K562 treated with DMSO at 1 percent for 4 hours (cell line): ENCODE data around the gene SAMD15. TPM values are rescaled to one million over a fixed set of nuclear protein-coding genes. Genes with fewer than 3 reads are reported as not detected.

Experiments
- total RNA-seq: library from RNA; unstranded; fragments of 300-600 nt; gene quantifications from 2 replicates; pipeline ENCODE4 v1.2.3, GENCODE V29; 2022; ENCODE audit not compliant: insufficient read depth

The SAMD15 gene
- not detected in 2 replicates for total RNA-seq

DNA sequence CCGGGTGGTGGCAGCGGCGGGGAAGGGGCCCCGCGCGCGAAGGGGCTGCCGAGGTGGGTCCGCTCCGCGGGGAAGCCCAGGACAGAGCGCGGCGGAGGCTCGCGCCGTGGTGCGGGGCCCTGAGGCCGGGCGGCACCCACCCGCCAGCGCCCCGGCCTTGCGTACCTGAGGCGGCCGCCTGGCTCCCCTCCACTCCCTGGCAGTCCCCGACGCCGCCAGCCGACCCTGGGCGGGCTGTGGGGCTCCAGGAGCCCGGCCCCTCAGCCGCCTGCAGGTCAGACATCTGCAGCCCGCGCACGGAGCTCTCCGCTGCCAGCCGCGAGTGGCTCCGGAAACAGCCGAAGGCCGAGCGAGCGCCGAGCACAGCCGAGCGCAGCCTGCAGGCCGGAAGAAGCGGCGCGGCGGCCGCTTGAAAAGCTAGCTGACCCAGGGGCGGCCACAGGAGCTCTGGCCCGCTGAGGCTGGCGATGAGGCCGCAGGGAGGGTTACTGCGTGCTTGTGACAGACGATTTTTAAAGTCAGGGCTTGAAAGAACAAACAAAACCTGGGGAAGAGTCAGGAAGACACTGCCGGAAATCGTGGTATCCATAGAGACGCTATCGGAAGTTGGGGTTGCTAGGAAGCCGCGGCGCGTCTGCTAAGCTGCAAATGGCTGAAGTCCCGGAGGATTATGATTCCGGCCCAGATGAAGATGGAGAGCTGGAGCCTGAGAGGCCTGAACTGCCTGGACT lies at the start of gene SAMD15, which contains the start of gene TMED8:
Gene SAMD15, plus strand, starts transcription at position 609 of the 731 bp plus-strand sequence. Its CDS starts 40 bp downstream, at position 649.
Gene TMED8, minus strand, starts transcription at position 324 of the 731 bp plus-strand sequence. Its CDS starts 41 bp downstream, at position 283.

GRCh38 chr14:77423423-77423822 lies 46.2 kb downstream of the SAMD15 start, which contains the start of gene NOXRED1:
Gene NOXRED1, minus strand, starts transcription at chr14:77423523. Its CDS starts 634 bp downstream, at chr14:77422889.

Other genes starting within 250 kb of the SAMD15 start
- gene ZDHHC22, start 235.6 kb upstream of the SAMD15 start, total RNA-seq = not detected in 2 replicates
- not detected in 2 replicates for gene TMEM63C, start 195.6 kb upstream of the SAMD15 start, total RNA-seq
- not detected in 2 replicates for gene NGB, start 106.2 kb upstream of the SAMD15 start, total RNA-seq
- 7.2 and 14.4 TPM in 2 replicates for gene POMT2, start 56.5 kb upstream of the SAMD15 start, total RNA-seq
- 19.1 and 24.9 TPM in 2 replicates for gene GSTZ1, start 56.3 kb upstream of the SAMD15 start, total RNA-seq
- 4.8 and 5.7 TPM in 2 replicates for gene TMED8, start 285 bp upstream of the SAMD15 start, total RNA-seq
- 0.38 TPM in 1 of 2 replicates, not detected in the other for gene NOXRED1, start 46.1 kb downstream of the SAMD15 start, total RNA-seq
- 7.0 and 7.4 TPM in 2 replicates for gene VIPAS39, start 80.2 kb downstream of the SAMD15 start, total RNA-seq
- gene AHSA1, start 80.7 kb downstream of the SAMD15 start, total RNA-seq = 91.9 and 101 TPM in 2 replicates
- not detected in 2 replicates for gene ISM2, start 121.4 kb downstream of the SAMD15 start, total RNA-seq
- gene SPTLC2, start 239.3 kb downstream of the SAMD15 start, total RNA-seq = 10.4 and 12.2 TPM in 2 replicates